GM19239 (cell line): ENCODE results near the gene TPO.

ENCODE experiments used
- DNase-seq: peaks from one replicate; pipeline ENCODE4 v3.0.0; 2011; ENCODE audit warnings: low spot score; ENCODE audit not compliant: insufficient read length
- FAIRE-seq: peaks from 2 replicates; lab custom pipeline; 2011; peaks lifted over from hg19 to GRCh38; lab: Jason Lieb, UNC

TPO gene

GRCh38 chr2:1517786-1518185 lies 104.5 kb downstream of the TPO start:
- DNase-seq, result no peak
- no peak for FAIRE-seq

DNA sequence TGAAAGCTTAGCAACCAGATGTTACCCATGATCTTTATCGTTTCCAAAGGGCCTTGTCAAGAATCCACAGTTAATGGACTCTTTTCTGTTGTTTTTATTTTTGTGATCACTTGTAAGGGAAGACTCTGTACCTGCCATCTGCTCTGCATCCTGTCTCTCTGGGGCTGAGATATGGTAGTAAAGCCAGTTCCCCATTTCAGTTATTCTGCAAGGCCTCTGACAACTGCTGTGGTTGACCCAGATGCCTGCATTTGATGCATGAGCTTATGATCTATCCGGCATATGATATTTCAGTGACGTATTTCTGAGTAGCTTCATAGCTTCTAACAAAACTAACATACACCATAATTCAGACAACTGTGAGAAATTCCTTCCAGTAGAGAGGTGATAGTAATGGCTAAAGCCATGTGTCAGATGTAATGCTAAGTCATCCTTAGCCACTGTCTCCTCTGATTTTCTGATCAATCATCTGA lies 105.1 kb downstream of the TPO start:
- no peak for DNase-seq
- FAIRE-seq, result no peak

GRCh38 chr2:1518867-1519530 lies 105.7 kb downstream of the TPO start:
- FAIRE-seq (no peak), DNase-seq (no peak)

GRCh38 chr2:1521191-1521877 lies 108.1 kb downstream of the TPO start:
- DNase-seq (no peak), FAIRE-seq (no peak)

- FAIRE-seq, result no peak
- no peak for DNase-seq
Observed at GRCh38 chr2:1521878-1522830, 108.9 kb downstream of the TPO start.

DNA sequence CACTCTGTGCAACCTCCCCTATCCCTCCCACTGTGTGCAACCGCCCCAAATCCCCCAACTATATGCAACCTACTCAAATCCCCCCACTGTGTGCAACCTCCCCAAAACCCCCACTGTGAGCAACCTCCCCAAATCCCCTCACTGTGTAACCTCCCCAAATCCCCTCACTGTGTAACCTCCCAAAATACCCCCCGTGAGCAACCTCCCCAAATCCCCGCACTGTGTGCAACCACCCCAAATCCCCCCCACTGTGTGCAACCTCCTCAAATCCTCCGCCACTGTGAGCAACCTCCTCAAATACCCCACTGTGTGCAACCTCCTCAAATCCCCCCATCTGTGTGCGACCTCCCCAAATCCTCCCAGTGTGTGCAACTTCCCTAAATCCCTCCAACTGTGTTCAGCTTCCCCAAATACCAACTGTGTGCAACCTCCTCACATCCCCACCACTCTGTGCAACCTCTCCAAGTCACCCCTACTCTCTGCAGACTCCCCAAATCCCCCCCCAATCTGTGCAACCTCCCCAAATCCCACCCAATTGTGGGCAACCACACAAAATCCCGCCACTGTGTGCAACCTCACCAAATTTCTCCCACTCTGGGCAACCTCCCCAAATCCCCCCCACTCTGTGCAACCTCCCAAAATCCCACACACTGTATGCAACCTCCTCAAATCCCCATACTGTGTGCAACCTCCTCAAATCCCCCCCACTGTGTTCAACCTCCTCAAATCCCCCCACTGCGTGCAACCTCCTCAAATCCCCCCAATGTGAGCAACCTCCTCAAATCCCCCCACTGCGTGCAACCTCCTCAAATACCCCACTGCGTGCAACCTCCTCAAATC lies 114.1 kb downstream of the TPO start:
- no peak for DNase-seq
- FAIRE-seq, result no peak

GRCh38 chr2:1528273-1529064 lies 115.2 kb downstream of the TPO start:
- FAIRE-seq (no peak), DNase-seq (no peak)

DNA sequence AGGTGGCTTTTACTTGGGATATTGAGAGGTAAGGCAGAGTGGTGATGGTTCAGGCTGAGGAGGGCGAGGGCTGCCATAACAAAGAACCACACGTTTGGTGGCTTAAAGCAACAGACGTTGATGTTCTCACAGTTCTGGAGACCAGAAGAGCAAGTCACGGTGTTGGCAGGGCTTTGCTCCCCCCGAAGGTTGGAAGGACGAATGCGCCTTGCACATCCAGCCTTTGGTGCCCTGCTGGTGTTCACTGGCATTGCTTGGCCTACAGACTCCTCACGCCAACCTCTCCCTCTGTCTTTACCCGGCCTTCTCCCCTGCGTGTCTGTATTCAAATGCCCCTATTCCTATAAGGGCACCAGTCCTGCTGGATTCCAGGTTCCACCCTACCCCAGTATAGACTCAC lies 125.4 kb downstream of the TPO start:
- DNase-seq (no peak), FAIRE-seq (no peak)

DNA sequence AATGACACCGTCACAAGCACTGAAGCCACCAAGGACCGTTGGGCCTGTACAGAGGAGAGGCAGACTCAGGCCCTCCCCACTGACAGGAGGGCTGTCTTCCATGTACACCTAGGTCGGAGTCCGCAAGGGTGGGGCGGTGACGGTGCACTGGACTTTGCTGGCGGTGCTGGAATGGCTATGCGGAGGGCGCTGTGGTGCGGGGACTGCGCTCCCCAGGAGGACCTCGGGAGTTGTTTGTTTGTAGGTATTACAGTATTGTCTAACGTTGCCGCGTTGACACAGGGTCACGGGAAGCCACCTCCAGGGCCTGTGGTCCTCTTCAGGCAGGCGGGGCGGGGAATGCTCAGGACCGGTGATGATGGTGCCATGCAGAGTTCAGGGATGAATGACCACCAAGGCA lies 126.2 kb downstream of the TPO start:
- FAIRE-seq, result no peak
- no peak for DNase-seq

DNA sequence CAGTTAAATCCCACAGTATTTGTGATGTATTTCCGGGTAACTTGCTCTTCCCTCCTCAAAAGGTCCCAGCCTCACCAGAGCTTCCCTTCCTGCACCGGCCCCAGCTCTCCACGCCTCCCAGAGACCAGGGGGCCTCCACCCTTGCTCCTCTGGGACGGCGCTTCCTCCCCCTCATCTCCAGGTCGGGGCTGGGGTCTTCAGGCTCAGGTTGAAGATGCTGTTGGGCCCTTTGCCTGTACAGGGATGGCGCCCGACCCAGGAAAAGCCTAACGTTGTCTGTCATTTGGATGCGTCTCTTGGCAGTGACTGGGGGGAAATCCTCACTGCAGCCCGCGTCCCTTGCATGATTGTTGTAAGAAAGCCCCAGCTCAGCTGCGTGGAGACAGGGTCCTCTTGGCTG lies 126.7 kb downstream of the TPO start:
- FAIRE-seq, result no peak

GRCh38 chr2:1540481-1540880 lies 127.2 kb downstream of the TPO start:
- FAIRE-seq (no peak), DNase-seq (no peak)

More for the DNA sequence above, 126.7 kb downstream of the TPO start:
- no peak for DNase-seq

- FAIRE-seq, result no peak
- no peak for DNase-seq
Observed at GRCh38 chr2:1541040-1541439, 127.8 kb downstream of the TPO start.

DNA sequence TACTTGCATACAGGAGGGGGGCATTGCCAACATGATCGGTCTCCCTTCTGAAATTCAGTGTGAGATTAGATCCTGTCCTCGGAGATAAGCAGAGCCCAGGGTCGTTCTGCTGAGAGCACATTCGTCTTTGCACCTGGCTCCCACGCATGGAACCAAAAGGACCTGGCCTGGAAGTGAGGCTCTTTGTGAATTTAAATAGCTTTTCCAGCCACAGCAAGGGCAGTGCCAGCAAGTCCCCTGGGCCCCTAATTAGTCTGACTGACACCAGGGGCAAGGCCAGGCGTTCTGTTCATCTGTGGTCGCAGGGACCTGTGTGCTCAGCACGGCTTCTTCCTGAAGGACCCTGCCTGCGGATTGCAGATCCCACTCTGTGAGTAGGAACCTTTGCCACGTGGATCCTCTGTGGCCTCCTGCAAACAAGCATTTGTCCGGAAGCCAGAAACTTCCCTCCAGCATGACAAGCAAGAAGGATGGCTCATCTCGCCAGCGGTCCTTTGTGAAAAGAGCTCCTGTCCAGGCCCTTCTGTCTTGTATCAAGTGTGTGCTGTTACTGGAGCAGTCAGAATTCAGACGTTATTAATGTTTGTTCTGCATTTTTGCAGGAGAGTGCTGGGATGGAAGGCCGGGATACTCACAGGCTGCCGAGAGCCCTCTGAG lies 128.7 kb downstream of the TPO start:
- FAIRE-seq, result no peak
- DNase-seq, result no peak

DNA sequence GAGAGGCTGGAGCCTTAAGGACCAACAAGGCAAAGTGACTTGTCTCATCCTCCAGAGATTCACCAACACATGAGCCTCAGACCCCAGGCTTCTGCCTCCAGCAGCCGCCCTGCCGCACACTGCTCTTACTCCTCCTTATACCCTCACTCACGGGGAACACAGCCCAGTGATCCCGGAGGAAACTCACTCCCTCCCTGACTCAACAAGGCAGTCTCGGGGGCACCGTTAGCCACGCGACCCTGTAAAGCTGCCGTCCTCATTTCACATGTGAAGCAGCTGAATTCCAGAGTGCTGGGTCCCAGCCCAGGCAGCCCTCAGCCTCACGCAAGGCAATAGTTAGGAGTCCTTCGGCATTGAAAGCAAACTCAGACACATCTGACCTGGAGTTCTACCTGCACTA lies 129.7 kb downstream of the TPO start:
- FAIRE-seq (no peak), DNase-seq (no peak)

GRCh38 chr2:1543776-1544477 lies 130.7 kb downstream of the TPO start:
- DNase-seq (no peak), FAIRE-seq (no peak)

GRCh38 chr2:1544478-1545069 lies 131.3 kb downstream of the TPO start:
- DNase-seq, result no peak

DNA sequence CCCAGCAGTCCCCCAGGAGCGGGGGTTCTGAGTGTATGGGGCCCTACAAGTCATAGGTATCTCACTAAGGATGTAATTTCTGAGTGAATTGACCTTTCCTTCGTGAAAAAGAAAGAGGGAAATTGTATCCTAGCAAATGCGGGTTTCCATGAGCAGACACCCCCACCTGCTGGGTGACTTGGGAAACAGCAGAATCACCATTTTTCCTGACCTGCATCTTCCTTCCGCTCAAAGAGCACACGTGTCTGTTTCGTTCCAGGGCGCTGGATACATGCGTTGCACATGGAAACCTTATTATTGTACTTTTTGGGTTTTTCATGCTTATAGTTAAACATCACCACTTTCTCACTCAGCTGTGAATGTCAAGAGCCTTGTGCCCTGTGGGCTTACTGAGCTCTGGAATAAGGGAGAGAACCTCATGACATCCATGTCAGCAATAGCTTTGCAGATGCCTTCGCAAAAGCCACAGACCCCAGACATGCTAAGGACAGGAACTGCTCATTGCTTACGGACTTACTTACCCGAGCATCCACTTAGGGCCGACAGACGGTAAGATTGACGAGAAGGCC lies 132.8 kb downstream of the TPO start:
- FAIRE-seq, result no peak
- DNase-seq, result no peak

More at GRCh38 chr2:1544478-1545069, 131.3 kb downstream of the TPO start:
- no peak for FAIRE-seq
